ENCODE measurements around the gene PHOSPHO2.

The PHOSPHO2 gene

DNA sequence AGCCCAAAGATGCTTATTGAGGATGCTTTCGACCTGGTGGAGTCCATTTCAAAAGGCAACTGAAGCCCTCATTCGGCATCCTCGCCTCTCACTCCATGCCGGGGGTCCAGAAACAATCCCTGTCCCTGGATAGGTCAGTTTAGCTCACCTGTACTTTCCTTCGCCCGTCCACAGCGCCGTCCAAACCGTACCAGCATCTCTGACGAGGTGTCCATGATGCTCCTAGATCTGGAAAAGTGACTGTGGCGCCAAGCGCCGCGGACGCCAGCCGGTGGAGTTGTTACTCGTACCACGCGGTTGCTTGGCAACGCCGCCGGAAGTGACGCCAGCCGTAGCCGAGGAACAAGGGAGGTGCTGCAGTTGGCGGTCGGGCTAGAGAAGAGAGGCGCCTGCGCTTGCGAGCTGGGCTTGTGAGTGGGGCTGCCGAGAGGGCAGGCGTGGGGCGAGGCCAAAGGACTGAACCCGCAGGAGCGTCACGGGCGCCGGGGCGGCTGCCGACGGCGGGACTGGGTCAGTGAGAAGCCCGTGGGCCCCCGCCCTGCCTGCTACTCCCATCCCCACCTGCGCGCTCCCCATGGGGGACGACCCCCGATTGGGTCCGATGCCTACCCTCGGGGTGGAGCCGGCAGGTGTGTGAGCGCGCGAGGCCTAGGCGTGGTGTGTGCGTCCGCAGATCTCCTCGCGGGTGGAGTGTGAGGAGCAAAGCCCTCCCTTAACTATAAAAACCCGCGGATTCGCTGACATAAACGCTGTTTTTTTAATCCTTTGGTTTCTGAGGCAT, at the start of gene PHOSPHO2, which contains the start of gene CFAP210:
Gene PHOSPHO2, plus strand, starts transcription at position 357 of the 781 bp plus-strand sequence. CDS start 6,503 bp downstream, outside the sequence.
Gene CFAP210, minus strand, starts transcription at position 293 of the 781 bp plus-strand sequence. Its CDS starts 78 bp downstream, at position 215.
- peak; percentile 97 for DNase-seq (ENCODE audit: low read depth)

DNA sequence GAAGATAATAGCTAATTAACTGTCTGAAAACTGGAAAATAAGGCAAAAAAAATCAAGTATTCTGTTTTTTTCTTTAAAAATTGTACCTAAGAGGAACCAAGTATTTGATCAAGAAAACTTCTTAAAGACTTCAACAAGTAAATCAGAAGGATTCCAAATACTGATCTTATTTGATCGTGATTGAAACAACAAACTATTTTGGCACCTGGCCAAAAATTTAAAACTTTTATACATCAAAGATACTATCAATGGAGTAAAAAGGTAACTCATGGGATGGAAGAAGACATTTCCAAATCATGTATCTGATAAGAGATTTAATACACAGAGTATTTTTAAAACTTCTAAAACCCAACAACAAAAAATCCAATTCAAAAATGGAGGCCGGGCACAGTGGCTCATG, 46.8 kb upstream of the PHOSPHO2 start:
- DNase-seq (ENCODE audit: low read depth): no peak

DNA sequence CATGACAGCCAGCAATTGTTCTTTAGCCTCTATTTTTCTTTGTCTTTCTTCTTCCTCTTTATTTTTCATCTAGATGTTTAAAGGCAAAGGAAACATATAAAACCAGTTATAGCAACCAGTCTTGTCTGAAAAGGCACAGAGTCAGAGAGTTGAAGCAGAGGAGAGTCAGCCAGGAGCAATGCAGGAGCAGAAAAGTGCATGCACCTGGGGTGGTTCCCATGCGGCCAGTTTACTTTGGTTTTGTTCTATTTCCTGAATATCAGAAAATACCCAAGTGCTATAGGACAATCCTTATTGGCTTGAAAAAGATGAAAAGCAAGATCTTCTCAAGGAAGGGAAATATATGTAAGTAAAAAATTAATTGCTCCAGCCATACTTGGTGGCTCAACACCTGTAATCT, 45.0 kb upstream of the PHOSPHO2 start:
- no peak for DNase-seq (ENCODE audit: low read depth)

- peak; percentile 8 for DNase-seq (ENCODE audit: low read depth)
These were observed 40.6 kb upstream of the PHOSPHO2 start for GRCh38 chr2:169653636-169654035.

GRCh38 chr2:169656164-169656563, 38.1 kb upstream of the PHOSPHO2 start:
- no peak for DNase-seq (ENCODE audit: low read depth)

GRCh38 chr2:169658877-169659276, 35.4 kb upstream of the PHOSPHO2 start:
- DNase-seq (ENCODE audit: low read depth): no peak

DNA sequence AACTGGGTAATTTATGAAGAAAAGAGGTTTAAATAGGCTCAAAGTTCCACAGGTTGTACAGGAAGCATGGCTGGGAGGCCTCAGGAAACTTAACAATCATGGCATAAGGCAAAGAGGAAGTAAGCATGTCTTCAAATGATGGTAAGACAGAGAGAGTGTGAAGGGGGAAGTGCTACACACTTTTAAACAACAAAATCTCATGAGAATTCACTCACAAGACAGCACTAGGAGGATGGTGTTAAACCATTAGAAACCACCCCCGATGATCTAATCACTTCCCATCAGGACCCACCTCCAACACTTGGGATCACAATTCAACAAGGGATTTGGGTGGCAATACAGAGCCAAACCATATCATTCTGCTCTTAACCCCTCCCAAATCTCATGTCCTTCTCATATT, 34.9 kb upstream of the PHOSPHO2 start:
- no peak for DNase-seq (ENCODE audit: low read depth)

- no peak for DNase-seq (ENCODE audit: low read depth)
These were observed 33.0 kb upstream of the PHOSPHO2 start for GRCh38 chr2:169661265-169661664.

DNA sequence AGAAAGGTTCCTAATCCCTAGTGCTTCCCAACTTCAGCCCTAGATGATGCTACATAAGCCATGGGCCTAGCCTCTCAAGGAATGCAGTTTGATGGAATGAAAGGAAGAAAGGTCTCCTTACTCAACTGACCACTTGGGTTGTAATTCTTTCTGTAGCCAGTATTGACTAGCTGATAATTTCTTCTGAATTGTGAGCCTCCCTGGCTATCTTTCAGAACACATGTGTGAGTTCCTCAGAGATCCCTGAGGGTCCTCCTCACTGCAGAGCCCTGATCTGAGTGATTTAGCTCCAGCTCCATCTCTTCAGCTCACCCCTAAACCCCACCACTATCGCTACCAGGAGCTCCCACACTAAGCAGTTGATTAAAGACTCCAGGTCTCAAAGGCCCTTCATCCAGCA, 31.5 kb upstream of the PHOSPHO2 start:
- no peak for DNase-seq (ENCODE audit: low read depth)

DNA sequence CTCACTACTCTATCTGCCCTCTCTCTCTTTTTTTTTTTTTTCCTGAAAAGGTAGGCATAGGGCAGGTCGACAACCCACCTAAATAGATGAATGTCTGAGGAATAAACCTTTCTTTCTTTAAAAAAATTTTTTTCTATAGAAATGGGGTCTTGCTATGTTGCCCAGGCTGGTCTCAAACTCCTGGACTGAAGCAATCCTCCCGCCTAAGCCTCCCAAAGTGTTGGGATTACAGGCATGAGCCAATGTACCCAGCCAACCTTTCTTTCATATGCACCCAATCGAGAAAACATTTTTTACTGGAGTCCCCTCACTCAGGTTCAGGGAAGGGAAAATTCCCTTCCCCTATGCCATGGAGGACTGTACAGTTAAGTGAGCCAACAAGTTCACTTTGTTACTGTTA, 31.0 kb upstream of the PHOSPHO2 start:
- no peak for DNase-seq (ENCODE audit: low read depth)

DNA sequence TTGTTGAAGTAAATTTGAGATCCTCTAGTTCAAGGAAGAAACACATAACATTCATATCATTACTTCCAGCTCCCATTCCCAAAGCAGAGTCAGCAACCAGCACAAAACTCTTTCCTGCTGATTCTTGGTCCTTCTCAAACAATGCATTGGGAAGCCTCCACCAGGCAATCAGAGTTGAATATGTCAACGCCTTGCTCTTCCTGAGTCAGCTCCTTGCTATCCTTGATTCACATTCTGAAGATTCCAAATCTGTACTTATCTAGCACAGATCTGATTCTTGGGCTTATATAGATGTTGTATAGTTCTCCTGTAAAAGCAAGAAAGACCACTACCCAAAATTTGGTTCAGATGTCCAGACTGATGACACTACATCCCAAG, 29.7 kb upstream of the PHOSPHO2 start:
- DNase-seq (ENCODE audit: low read depth): peak; percentile 20

DNA sequence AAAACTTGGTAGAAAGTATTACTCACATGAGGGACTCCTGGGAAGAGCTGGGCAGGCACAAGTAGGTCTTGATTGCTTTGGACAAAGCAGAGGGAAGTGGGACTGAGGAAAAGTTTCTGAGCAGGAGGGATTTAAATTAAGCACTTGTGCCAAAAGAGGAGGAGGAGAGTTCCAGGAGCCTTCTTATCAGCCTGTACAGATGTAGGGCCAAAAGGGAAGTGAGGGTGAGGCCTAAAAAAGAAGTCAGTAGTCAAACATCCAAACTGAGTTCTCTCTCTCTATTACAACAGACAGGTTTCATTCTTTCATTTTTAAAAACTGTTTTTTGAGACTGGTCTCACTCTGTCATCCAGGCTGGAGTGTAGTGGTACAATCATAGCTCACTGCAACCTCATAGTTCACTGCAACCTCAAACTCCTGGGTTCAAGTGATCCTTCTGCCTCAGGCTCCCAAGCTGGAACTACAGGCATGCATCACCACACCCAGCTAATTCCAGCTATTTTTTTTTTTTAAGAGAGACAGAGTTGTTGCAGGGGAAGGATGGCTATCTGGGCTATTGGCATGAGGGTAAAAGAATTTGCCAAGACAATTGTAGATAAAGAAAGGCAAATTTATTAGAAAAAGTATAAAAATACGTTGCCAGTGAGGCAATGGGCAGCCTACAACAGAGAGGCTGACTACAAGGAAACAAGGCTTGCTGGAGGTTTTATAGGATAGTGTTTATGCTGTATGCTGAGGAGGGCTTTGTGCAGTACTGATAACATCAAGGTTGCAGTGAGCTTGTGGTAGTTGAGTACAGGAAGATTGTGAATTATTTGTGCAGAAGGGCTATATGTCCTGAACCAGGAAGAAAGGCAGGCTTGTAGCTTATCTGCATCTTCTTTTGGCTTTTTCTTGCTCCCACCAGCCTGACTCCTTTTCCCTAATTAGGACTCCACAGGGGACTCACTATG, 29.0 kb upstream of the PHOSPHO2 start:
- DNase-seq (ENCODE audit: low read depth): no peak

GRCh38 chr2:169667583-169667982, 26.7 kb upstream of the PHOSPHO2 start:
- DNase-seq (ENCODE audit: low read depth): no peak

DNA sequence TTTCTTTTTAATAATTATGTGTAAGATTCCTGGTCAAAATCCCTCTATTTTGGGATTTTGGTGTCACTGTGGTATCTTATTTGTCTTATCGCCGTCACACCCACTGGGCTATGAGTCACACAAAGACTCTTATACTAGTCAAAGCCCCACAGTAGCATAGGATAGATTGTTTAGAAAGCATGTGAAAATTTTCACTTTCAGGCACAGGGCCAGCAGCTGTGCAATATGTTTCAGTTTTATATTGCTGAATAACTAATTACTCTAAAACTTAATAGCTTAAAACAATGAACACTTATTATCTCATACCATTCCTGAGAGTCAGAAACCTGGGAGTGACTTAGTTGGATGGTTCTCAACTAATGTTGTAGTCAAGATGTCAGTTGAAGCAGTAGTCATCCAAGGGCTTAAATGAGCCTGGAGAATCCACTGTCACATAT, 24.0 kb upstream of the PHOSPHO2 start:
- DNase-seq (ENCODE audit: low read depth): peak; percentile 11

GRCh38 chr2:169670937-169671336, 23.3 kb upstream of the PHOSPHO2 start:
- DNase-seq (ENCODE audit: low read depth): no peak

DNA sequence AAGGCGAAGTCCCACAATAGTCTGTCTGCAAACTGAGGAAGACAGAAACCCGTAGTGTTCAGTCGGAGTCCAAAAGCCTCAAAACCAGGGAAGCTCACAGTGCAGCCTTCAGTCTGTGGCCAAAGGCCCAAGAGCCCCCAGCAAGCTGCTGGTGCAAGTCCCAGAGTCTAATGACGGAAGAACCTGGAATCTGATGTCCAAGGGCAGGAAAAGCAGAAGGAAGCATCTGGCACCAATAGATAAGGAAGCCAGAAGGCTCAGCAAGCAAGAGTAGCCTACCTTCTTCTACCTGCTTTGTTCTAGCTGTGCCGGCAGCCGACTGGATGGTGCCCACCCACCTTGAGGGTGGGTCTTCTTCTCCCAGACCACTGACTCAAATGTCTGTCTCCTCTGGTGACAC, 21.9 kb upstream of the PHOSPHO2 start:
- no peak for DNase-seq (ENCODE audit: low read depth)

DNA sequence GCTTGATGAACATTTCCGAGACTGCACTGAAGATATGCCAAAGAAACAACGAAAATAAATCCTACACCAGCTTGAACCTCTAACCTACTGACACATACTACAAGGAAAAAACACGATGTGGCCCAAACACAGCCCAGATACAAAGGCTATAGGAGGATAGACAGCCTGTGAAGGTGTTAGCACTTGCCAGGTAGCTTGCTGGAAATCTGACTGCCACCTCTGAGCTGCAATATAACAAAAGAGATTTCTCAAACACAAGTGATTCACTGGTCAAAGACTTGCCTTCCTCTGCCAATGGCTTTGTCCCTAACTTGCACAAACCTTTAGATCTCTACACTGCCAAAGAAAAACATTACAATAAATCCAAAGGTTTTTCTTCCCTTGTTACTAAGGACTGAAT, 21.2 kb upstream of the PHOSPHO2 start:
- no peak for DNase-seq (ENCODE audit: low read depth)

DNA sequence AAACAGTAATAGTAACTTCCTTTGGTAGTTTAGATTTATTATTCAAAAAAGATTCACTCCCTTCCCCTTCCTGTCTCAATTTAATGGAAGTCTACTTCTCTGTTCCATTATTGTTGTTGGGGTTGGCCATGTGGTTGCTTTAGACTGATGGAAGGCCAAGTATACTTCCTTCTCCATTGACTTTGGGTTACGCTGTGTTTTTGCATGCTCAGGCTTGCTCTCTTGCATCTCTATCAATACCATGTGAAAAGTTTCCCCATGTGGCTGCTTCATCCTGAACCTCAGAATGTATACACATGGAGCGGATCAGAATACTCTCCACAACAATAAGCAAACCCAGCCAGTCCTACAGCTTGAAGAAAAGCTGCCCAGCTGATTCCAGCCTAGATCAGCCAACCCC, 20.3 kb upstream of the PHOSPHO2 start:
- DNase-seq (ENCODE audit: low read depth): no peak

- DNase-seq (ENCODE audit: low read depth): no peak
These were observed 17.9 kb upstream of the PHOSPHO2 start for GRCh38 chr2:169676357-169676756.

GRCh38 chr2:169676850-169677249, 17.4 kb upstream of the PHOSPHO2 start:
- DNase-seq (ENCODE audit: low read depth): no peak

- peak; percentile 15 for DNase-seq (ENCODE audit: low read depth)
These were observed 11.2 kb upstream of the PHOSPHO2 start for GRCh38 chr2:169683054-169683424.

GRCh38 chr2:169683425-169684134, 10.7 kb upstream of the PHOSPHO2 start:
- no peak for DNase-seq (ENCODE audit: low read depth)
